Endothelial cell of umbilical vein (primary cell): ENCODE results near the gene GNAQ. TPM values are rescaled to one million over a fixed set of nuclear protein-coding genes. Genes with fewer than 3 reads are reported as not detected.
"Not testable (repeated sequence)": the region's sequence is repeated elsewhere in the genome, so short reads cannot be mapped to it uniquely, and the experiment has no call there.

Experiments used
- BruUV-seq: library from RNA; stranded (reverse); fragments of 400-500 nt; replicated peaks from 2 replicates; lab custom pipeline; 2021; lab: Mats Ljungman, UMichigan
- CTCF ChIA-PET: fragments of 300-600, 350-600 bp; sonication (Branson Sonifier 250); formaldehyde crosslinking; loops from one replicate; lab custom pipeline; 2021; ENCODE audit warnings: antibody characterized with exemption, inconsistent platforms; lab: Charles Lee
- POLR2A ChIA-PET: fragments of 300-600, 350-600 bp; sonication (Branson Sonifier 250); formaldehyde crosslinking; loops from one replicate; lab custom pipeline; 2021; ENCODE audit warnings: antibody characterized with exemption, inconsistent platforms; lab: Charles Lee
- DNase-seq: peaks from one replicate; pipeline ENCODE4 v3.0.0-alpha.2; 2011; ENCODE audit warnings: low read depth, low spot score
- FAIRE-seq: peaks from 2 replicates; lab custom pipeline; 2011; peaks lifted over from hg19 to GRCh38; lab: Jason Lieb, UNC
- H2AFZ ChIP-seq: 2 replicates; pipeline ENCODE4 v1.6.0; 2012; ENCODE audit warnings: low read depth, low read length, control low read depth, inconsistent platforms
- H3K27ac ChIP-seq: 2 replicates; pipeline ENCODE4 v1.5.1; 2011; ENCODE audit warnings: low read depth, mild to moderate bottlenecking, control low read depth, low read length, moderate library complexity; ENCODE audit not compliant: insufficient read depth
- H3K27me3 ChIP-seq, 2 experiments: 2 replicates each; pipeline versions ENCODE4 v1.6.0 to v1.6.1; 2011; ENCODE audit warnings: low read length in 2 of 2, mixed read lengths in 1 of 2; ENCODE audit not compliant: control insufficient read depth in 2 of 2, insufficient read depth in 2 of 2
- H3K36me3 ChIP-seq, 2 experiments: 2 replicates in 1 of 2; 3 replicates in 1 of 2; pipeline ENCODE4 v1.5.1; 2011; ENCODE audit warnings: low read length in 2 of 2, mild to moderate bottlenecking in 1 of 2, moderate library complexity in 1 of 2; ENCODE audit not compliant: control insufficient read depth in 2 of 2, insufficient read depth in 2 of 2; ENCODE audit errors: extremely low read depth in 1 of 2
- H3K4me1 ChIP-seq: 3 replicates; pipeline ENCODE4 v1.5.1; 2011; ENCODE audit warnings: mild to moderate bottlenecking, low read length; ENCODE audit not compliant: control insufficient read depth, insufficient read depth; ENCODE audit errors: extremely low read depth
- H3K4me2 ChIP-seq: 2 replicates; pipeline ENCODE4 v1.6.1; 2011; ENCODE audit warnings: low read length, control low read depth, mixed read lengths; ENCODE audit not compliant: insufficient read depth
- H3K4me3 ChIP-seq, 3 experiments: fragments of 200-600 bp in 1 of 3; sonication (generic), shearing (Covaris generic) in 1 of 3; replicated peaks in 1 of 3; 2 replicates each; pipeline ENCODE4 v1.5.1; 2011 to 2016; ENCODE audit warnings: control low read depth in 3 of 3, low read length in 3 of 3, mild to moderate bottlenecking in 2 of 3, inconsistent platforms in 1 of 3, low read depth in 1 of 3, moderate library complexity in 1 of 3; ENCODE audit not compliant: insufficient read depth in 1 of 3
- H3K79me2 ChIP-seq: 2 replicates; pipeline ENCODE4 v1.6.0; 2012; ENCODE audit warnings: low read length, inconsistent platforms; ENCODE audit not compliant: control insufficient read depth, insufficient read depth
- H3K9ac ChIP-seq: replicated peaks from 2 replicates; pipeline ENCODE3; 2011; ENCODE audit warnings: low read length, control low read depth; ENCODE audit not compliant: insufficient read depth; ENCODE audit errors: extremely low read depth
- H3K9me1 ChIP-seq: replicated peaks from 3 replicates; pipeline ENCODE4 v1.6.0; 2011; ENCODE audit warnings: mild to moderate bottlenecking, low read length; ENCODE audit not compliant: control insufficient read depth, insufficient read depth; ENCODE audit errors: extremely low read depth
- H3K9me3 ChIP-seq: replicated peaks from 2 replicates; pipeline ENCODE4 v1.5.1; 2012; ENCODE audit warnings: low read length, inconsistent platforms; ENCODE audit not compliant: control insufficient read depth, insufficient read depth
- H4K20me1 ChIP-seq: replicated peaks from 2 replicates; pipeline ENCODE3; 2011; ENCODE audit warnings: mild to moderate bottlenecking, low read length; ENCODE audit not compliant: control insufficient read depth, insufficient read depth; ENCODE audit errors: extremely low read depth
- EZH2 ChIP-seq: IDR thresholded peaks from 2 replicates; pipeline ENCODE4 v1.6.1; 2012; ENCODE audit warnings: borderline replicate concordance, low read depth, mild to moderate bottlenecking, moderate library complexity, low read length, inconsistent platforms; ENCODE audit not compliant: severe bottlenecking
- JUN ChIP-seq: IDR thresholded peaks from 2 replicates; pipeline ENCODE4 v1.6.1; 2011; ENCODE audit warnings: borderline replicate concordance, low read depth; ENCODE audit not compliant: insufficient read length, insufficient read depth
- MYC ChIP-seq: IDR thresholded peaks from one replicate; pipeline ENCODE4 v1.6.1; 2011; ENCODE audit warnings: mild to moderate bottlenecking, low read depth, low read length
- POLR2A ChIP-seq: IDR thresholded peaks from 2 replicates; pipeline ENCODE4 v1.6.1; 2012; ENCODE audit warnings: low read depth, mild to moderate bottlenecking, control low read depth, low read length
- POLR2AphosphoS5 ChIP-seq: IDR thresholded peaks from 2 replicates; pipeline ENCODE4 v1.6.1; 2012; ENCODE audit warnings: low read depth, mild to moderate bottlenecking, control low read depth, low read length, moderate library complexity; ENCODE audit not compliant: insufficient read depth
- dilution Hi-C: fragments of 300-500 bp; cut with MboI; formaldehyde crosslinking; loops from one replicate; pipeline ENCODE4 v1.15.0; 2019; ENCODE audit warnings: low sequenced_read_pairs; ENCODE audit not compliant: extremely low pct_ligation_motif_present
- intact Hi-C: fragments of 100-400 bp; cut with micrococcal nuclease; formaldehyde crosslinking; loops from one replicate; pipeline ENCODE4 v1.10.0; 2022
- polyA plus RNA-seq, 4 experiments: library from polyadenylated mRNA; depleted of rRNA in 3 of 4; stranded (reverse) in 3 of 4; unstranded in 1 of 4; fragments of >200 nt; gene quantifications; 2 replicates each; pipeline versions ENCODE4 v1.2.1 to v1.2.3, GENCODE V29; 2011 to 2012; ENCODE audit warnings: missing spikeins in 1 of 4
- total RNA-seq: library from RNA; stranded (reverse); gene quantifications from 2 replicates; pipeline ENCODE4 v1.2.3, GENCODE V29; 2021
- TF ChIP-seq, protein P1 (sequence below): IDR thresholded peaks from 2 replicates; pipeline ENCODE4 v1.6.1; 2011; ENCODE audit not compliant: insufficient read depth, insufficient read length

GNAQ gene
- total and polyA plus RNA-seq, 2 donors (not counting 3 experiments of a cell fraction or from before 2014, with no cell fraction given), result 26.1 to 67.3 TPM

GRCh38 chr9:77697238-77697984 is 334.2 kb downstream of the GNAQ start:
- ChIA-PET POLR2A (no interaction called here), CTCF (no interaction called here)
- Histone ChIP-seq H3K79me2 (no peaks in the 10 kb centered on the region), H3K27ac (no peak overlapping the region), H4K20me1 (no peaks in the 10 kb centered on the region), H3K4me2 (no peak overlapping the region), H3K27me3 (no peaks in the 10 kb centered on the region), H3K9me3 (no peaks in the 10 kb centered on the region), H3K9ac (no peak overlapping the region), H3K36me3 (no peaks in the 10 kb centered on the region), H3K9me1 (no peaks in the 10 kb centered on the region), H3K4me1 (no peaks in the 10 kb centered on the region), H3K4me3 (no peak overlapping the region), H2AFZ (no peak overlapping the region)
- dilution Hi-C loops, result no loop called here
- BruUV-seq, result no TSS peak
- no peak for FAIRE-seq
- no peak for DNase-seq
- no peak for TF ChIP-seq MYC
- TF ChIP-seq POLR2AphosphoS5, result no peak
- no peak for TF ChIP-seq JUN
- TF ChIP-seq POLR2A, result no peak
- TF ChIP-seq EZH2, result no peak
- TF ChIP-seq, protein P1, sequence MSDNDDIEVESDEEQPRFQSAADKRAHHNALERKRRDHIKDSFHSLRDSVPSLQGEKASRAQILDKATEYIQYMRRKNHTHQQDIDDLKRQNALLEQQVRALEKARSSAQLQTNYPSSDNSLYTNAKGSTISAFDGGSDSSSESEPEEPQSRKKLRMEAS, result no peak
- intact Hi-C loops, result no loop called here

GRCh38 chr9:77690723-77691122 is 340.9 kb downstream of the GNAQ start:
- H3K27ac ChIP-seq, H3K27me3 ChIP-seq, H3K4me1 ChIP-seq, FAIRE-seq, H3K36me3 ChIP-seq, H3K9me3 ChIP-seq, POLR2A ChIA-PET, H2AFZ ChIP-seq, H3K9me1 ChIP-seq, H3K79me2 ChIP-seq, DNase-seq, dilution Hi-C loops, H3K4me3 ChIP-seq, H4K20me1 ChIP-seq, H3K4me2 ChIP-seq, intact Hi-C loops, H3K9ac ChIP-seq, BruUV-seq: not testable (repeated sequence)
- CTCF ChIA-PET, result interaction anchor here (0.8 to 1.3 kb wide), 2 partner anchors 61 to 234 kb away, joined by 3 read pairs; no protein-coding TSS in a partner anchor

DNA sequence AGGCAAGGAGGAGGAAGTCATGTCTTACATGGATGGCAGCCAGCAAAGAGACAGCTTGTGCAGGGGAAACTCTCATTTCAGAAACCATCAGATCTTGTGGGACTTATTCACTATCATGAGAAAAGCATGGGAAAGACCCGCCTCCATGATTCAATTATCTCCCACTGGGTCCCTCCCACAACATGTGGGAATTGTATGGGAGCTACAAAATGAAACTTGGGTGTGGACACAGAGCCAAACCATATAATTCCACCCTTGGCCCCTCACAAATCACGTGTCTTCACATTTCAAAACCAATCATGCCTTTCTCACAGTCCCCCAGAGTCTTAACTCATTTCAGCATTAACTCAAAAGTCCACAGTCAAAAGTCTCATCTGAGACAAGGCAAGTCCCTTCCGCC is 341.5 kb downstream of the GNAQ start:
- POLR2A ChIA-PET, H4K20me1 ChIP-seq, H3K4me2 ChIP-seq, H3K9me1 ChIP-seq, dilution Hi-C loops, H3K9me3 ChIP-seq, H2AFZ ChIP-seq, H3K27me3 ChIP-seq, BruUV-seq, intact Hi-C loops, DNase-seq, H3K27ac ChIP-seq, H3K4me3 ChIP-seq, FAIRE-seq, H3K79me2 ChIP-seq, H3K9ac ChIP-seq, H3K36me3 ChIP-seq, H3K4me1 ChIP-seq: not testable (repeated sequence)
- CTCF ChIA-PET, result interaction anchor here (0.8 to 1.3 kb wide), 2 partner anchors 61 to 233 kb away, joined by 3 read pairs; no protein-coding TSS in a partner anchor
